ENCODE results near the gene BLOC1S1. TPM values are rescaled to one million over a fixed set of nuclear protein-coding genes. Genes with fewer than 3 reads are reported as not detected.
"Not testable (repeated sequence)": the region's sequence is repeated elsewhere in the genome, so short reads cannot be mapped to it uniquely, and the experiment has no call there.

The BLOC1S1 gene
- total RNA-seq, 4 donors from 2014 or later: 53.6 to 238 (median 140) TPM

- no peak overlapping the region for H3K4me3 ChIP-seq
- TF ChIP-seq POLR2A (IDR thresholded peaks at IDR 0.05) (no peak), CTCF (IDR thresholded peaks at IDR 0.05) (no peak)
Observed at GRCh38 chr12:55746174-55746912, 30.5 kb downstream of the BLOC1S1 start.

GRCh38 chr12:55746913-55747231 lies 31.0 kb downstream of the BLOC1S1 start:
- Histone ChIP-seq H3K9me3 (no peaks in the 10 kb centered on the region), H3K36me3 (no peaks in the 10 kb centered on the region), H3K4me1 (no peaks in the 10 kb centered on the region), H3K27ac (peak overlapping the region in 1 of 2 donors; percentile 83), H3K4me3 (no peak overlapping the region), H3K27me3 (no peaks in the 10 kb centered on the region)
- TF ChIP-seq CTCF (IDR thresholded peaks at IDR 0.05) (no peak), POLR2A (IDR thresholded peaks at IDR 0.05) (no peak)
- no peak for DNase-seq
- intact Hi-C loops (cut with DNase I; ENCODE audit: low total_unique reads): loop anchor here (10.0 kb wide), 1 partner anchor 68 kb away; the partner anchor contains the start of genes ORMDL2 and SARNP

More at GRCh38 chr12:55746174-55746912, 30.5 kb downstream of the BLOC1S1 start:
- no peak for DNase-seq
- Histone ChIP-seq H3K9me3 (no peaks in the 10 kb centered on the region), H3K36me3 (no peaks in the 10 kb centered on the region), H3K4me1 (no peaks in the 10 kb centered on the region), H3K27me3 (no peaks in the 10 kb centered on the region), H3K27ac (peak overlapping the region; percentile 83 to 91)
- intact Hi-C loops (cut with DNase I; ENCODE audit: low total_unique reads): loop anchor here (10.0 kb wide), 1 partner anchor 68 kb away; the partner anchor contains the start of genes ORMDL2 and SARNP

GRCh38 chr12:55748230-55748993 lies 32.6 kb downstream of the BLOC1S1 start:
- no peak for DNase-seq
- Histone ChIP-seq H3K9me3 (no peaks in the 10 kb centered on the region), H3K27me3 (no peaks in the 10 kb centered on the region), H3K4me3 (no peak overlapping the region), H3K4me1 (no peaks in the 10 kb centered on the region), H3K27ac (no peak overlapping the region), H3K36me3 (no peaks in the 10 kb centered on the region)
- no peak for TF ChIP-seq POLR2A (IDR thresholded peaks at IDR 0.05)
- no peak for TF ChIP-seq CTCF (IDR thresholded peaks at IDR 0.05)
- intact Hi-C loops (cut with DNase I; ENCODE audit: low total_unique reads): loop anchor here (10.0 kb wide), 1 partner anchor 66 kb away; the partner anchor contains the start of genes ORMDL2 and SARNP

GRCh38 chr12:55755246-55755645 lies 39.4 kb downstream of the BLOC1S1 start:
- H3K9me3 ChIP-seq: no peaks in the 10 kb centered on the region
- no peaks in the 10 kb centered on the region for H3K27me3 ChIP-seq
- no peak for DNase-seq
- no peak for TF ChIP-seq CTCF (IDR thresholded peaks at IDR 0.05)
- TF ChIP-seq POLR2A (IDR thresholded peaks at IDR 0.05): no peak
- H3K4me3 ChIP-seq: no peak overlapping the region
- H3K36me3 ChIP-seq: no peaks in the 10 kb centered on the region
- peak overlapping the region in 1 of 2 donors; percentile 11 for H3K27ac ChIP-seq
- H3K4me1 ChIP-seq: no peaks in the 10 kb centered on the region
- intact Hi-C loops (cut with DNase I; ENCODE audit: low total_unique reads): no loop called here

DNA sequence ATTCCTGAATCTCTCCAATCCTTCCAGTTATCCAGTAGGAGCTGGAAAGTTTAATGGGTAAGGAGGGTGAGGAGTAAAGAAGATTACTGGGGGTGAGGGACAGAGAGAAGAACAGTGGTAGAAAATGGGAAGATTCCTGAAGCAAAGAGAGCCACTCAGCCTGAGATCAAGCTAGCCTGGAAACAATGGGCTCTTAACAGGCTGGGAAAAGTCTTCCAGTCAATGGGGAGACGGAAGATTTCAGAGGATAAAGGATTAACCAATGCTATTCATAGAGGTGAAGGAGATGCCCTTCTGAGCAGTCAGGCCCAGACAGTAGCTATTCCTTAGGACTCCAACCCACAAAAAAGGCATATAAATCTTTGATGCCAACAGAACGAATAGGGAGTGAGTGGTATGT lies 41.9 kb downstream of the BLOC1S1 start:
- Histone ChIP-seq H3K4me3 (no peak overlapping the region), H3K27ac (no peak overlapping the region), H3K27me3 (no peaks in the 10 kb centered on the region), H3K4me1 (no peaks in the 10 kb centered on the region), H3K9me3 (no peaks in the 10 kb centered on the region), H3K36me3 (no peaks in the 10 kb centered on the region)
- intact Hi-C loops (cut with DNase I; ENCODE audit: low total_unique reads): no loop called here
- no peak for TF ChIP-seq POLR2A (IDR thresholded peaks at IDR 0.05)
- TF ChIP-seq CTCF (IDR thresholded peaks at IDR 0.05): no peak
- no peak for DNase-seq

DNA sequence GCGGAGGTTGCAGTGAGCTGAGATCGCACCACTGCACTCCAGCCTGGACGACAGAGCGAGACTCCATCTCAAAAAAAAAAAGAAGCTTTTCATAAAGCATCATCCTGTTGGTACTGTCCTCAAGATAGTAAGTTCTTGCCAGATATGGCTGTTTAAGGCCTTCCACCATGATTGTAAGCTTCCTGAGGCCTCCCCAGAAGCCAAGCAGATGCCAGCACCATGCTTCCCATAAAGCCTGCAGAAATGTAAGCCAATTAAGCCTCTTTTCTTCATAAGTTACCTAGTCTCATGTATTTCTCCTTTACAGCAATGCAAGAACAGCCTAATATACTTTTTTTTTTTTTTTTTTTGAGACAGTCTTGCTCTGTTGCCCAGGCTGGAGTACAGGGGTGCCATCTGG lies 42.7 kb downstream of the BLOC1S1 start:
- H3K36me3 ChIP-seq; intact Hi-C loops (cut with DNase I; ENCODE audit: low total_unique reads); H3K4me1 ChIP-seq; H3K27me3 ChIP-seq; H3K4me3 ChIP-seq; DNase-seq; H3K27ac ChIP-seq; H3K9me3 ChIP-seq: not testable (repeated sequence)

Data from uterus (tissue), 4 donors.